A549 (cell line): ENCODE data around the gene KDM6A. TPM values are rescaled to one million over a fixed set of nuclear protein-coding genes. Genes with fewer than 3 reads are reported as not detected.

Source experiments
- ATAC-seq, 2 experiments: fragments of 200-7000 bp in 1 of 2; fragments of >200 bp in 1 of 2; cut with Nextera tagmentation in 1 of 2; cut with Tn5 transposase in 1 of 2; 3 replicates each; pipeline versions ENCODE4 v1.8.0 to v1.9.1; 2018 to 2020; ENCODE audit warnings: mild to moderate bottlenecking in 1 of 2, moderate library complexity in 1 of 2
- CTCF ChIA-PET: fragments of 300-600 bp; sonication (Branson Sonifier 250); formaldehyde crosslinking; extraction: SDS; loops from one replicate; lab custom pipeline; 2021; ENCODE audit warnings: antibody characterized with exemption, inconsistent platforms; lab: Yijun Ruan, JAX
- POLR2A ChIA-PET: fragments of 350-600 bp; formaldehyde crosslinking; extraction: SDS; loops from one replicate; lab custom pipeline; 2021; ENCODE audit warnings: antibody characterized with exemption, inconsistent platforms; lab: Yijun Ruan, JAX
- DNase-seq, 2 experiments: peaks; one replicate each; pipeline versions ENCODE4 v3.0.0 to v3.0.0-alpha.2; 2011 to 2016; ENCODE audit warnings: low read depth in 1 of 2, low spot score in 1 of 2
- FAIRE-seq: peaks from 2 replicates; lab custom pipeline; 2011; peaks lifted over from hg19 to GRCh38; lab: Jason Lieb, UNC
- H3K27ac ChIP-seq, 2 experiments: fragments of >200 bp; sonication (Bioruptor Twin); formaldehyde crosslinking; 3 replicates each; pipeline ENCODE4 v1.5.1; 2016 to 2017
- H3K4me1 ChIP-seq: fragments of >200 bp; sonication (Bioruptor Twin); formaldehyde crosslinking; 3 replicates; pipeline ENCODE4 v1.6.1; 2016
- H3K4me2 ChIP-seq: fragments of >200 bp; sonication (Bioruptor Twin); formaldehyde crosslinking; 3 replicates; pipeline ENCODE4 v1.6.1; 2016
- H3K4me3 ChIP-seq: fragments of >200 bp; sonication (Bioruptor Twin); formaldehyde crosslinking; 3 replicates; pipeline ENCODE4 v1.5.1; 2016
- H3K9me3 ChIP-seq: fragments of >200 bp; sonication (Bioruptor Twin); formaldehyde crosslinking; 3 replicates; pipeline ENCODE4 v1.6.1; 2016
- CBX8 ChIP-seq: fragments of 200-600 bp; sonication (generic); IDR thresholded peaks from 2 replicates; pipeline ENCODE4 v1.6.1; 2016
- CEBPB ChIP-seq, 2 experiments: fragments of >200 bp in 1 of 2; sonication (Bioruptor Twin) in 1 of 2; formaldehyde crosslinking in 1 of 2; IDR thresholded peaks; 2 replicates each; pipeline ENCODE4 v1.6.1; 2012 to 2016
- CHD2 ChIP-seq: fragments of 150-350 bp; IDR thresholded peaks from 2 replicates; pipeline ENCODE4 v1.6.1; 2014; ENCODE audit warnings: low read length; ENCODE audit not compliant: partially characterized antibody
- CHD4 ChIP-seq: fragments of 200-600 bp; sonication (generic); IDR thresholded peaks from 2 replicates; pipeline ENCODE4 v1.6.1; 2016; ENCODE audit warnings: antibody characterized with exemption, mild to moderate bottlenecking, borderline replicate concordance
- EHF ChIP-seq: fragments of 250-450 bp; sonication (Bioruptor Pico); IDR thresholded peaks from 2 replicates; pipeline ENCODE4 v1.5.0; 2020; ENCODE audit warnings: mild to moderate bottlenecking
- GATA3 ChIP-seq: IDR thresholded peaks from 2 replicates; pipeline ENCODE4 v1.6.1; 2012; ENCODE audit warnings: borderline replicate concordance
- JUN ChIP-seq, 2 experiments: fragments of >200 bp; sonication (Bioruptor Twin); formaldehyde crosslinking; IDR thresholded peaks; 2 replicates in 1 of 2; 3 replicates in 1 of 2; pipeline ENCODE4 v1.6.1; 2016 to 2017
- JUNB ChIP-seq: fragments of >200 bp; sonication (Bioruptor Twin); formaldehyde crosslinking; IDR thresholded peaks from 2 replicates; pipeline ENCODE4 v1.6.1; 2016
- KDM1A ChIP-seq: fragments of 200-600 bp; sonication (generic); IDR thresholded peaks from 2 replicates; pipeline ENCODE4 v1.6.1; 2016; ENCODE audit warnings: low read depth, mild to moderate bottlenecking
- MAFK ChIP-seq: fragments of 450-650 bp; IDR thresholded peaks from 2 replicates; pipeline ENCODE4 v1.6.1; 2014; ENCODE audit not compliant: partially characterized antibody
- POLR2AphosphoS2 ChIP-seq: conservative IDR thresholded peaks from 2 replicates; pipeline ENCODE4 v1.6.1; 2012; ENCODE audit warnings: low read length, improper control_type of control experiment, inconsistent platforms
- RAD21 ChIP-seq, 2 experiments: fragments of >200 bp in 1 of 2; sonication (Bioruptor Twin) in 1 of 2; formaldehyde crosslinking in 1 of 2; IDR thresholded peaks in 1 of 2; conservative IDR thresholded peaks in 1 of 2; 2 replicates in 1 of 2; 3 replicates in 1 of 2; pipeline ENCODE4 v1.6.1; 2012 to 2018; ENCODE audit warnings: inconsistent platforms in 1 of 2
- RARB ChIP-seq: fragments of 250-450 bp; sonication (Bioruptor Pico); IDR thresholded peaks from 2 replicates; pipeline ENCODE4 v1.8.0; 2021; ENCODE audit warnings: mild to moderate bottlenecking, moderate library complexity
- RCOR1 ChIP-seq: fragments of 150-350 bp; IDR thresholded peaks from 2 replicates; pipeline ENCODE4 v1.6.1; 2014; ENCODE audit warnings: antibody characterized with exemption, low read length, low read depth
- RFX5 ChIP-seq: fragments of 450-650 bp; IDR thresholded peaks from 2 replicates; pipeline ENCODE4 v1.7.1; 2014; ENCODE audit warnings: antibody characterized with exemption, mild to moderate bottlenecking, moderate library complexity
- SMC3 ChIP-seq: fragments of >200 bp; sonication (Bioruptor Twin); formaldehyde crosslinking; IDR thresholded peaks from 3 replicates; pipeline ENCODE4 v1.6.1; 2018; ENCODE audit warnings: inconsistent platforms
- TP53 ChIP-seq: fragments of 250-450 bp; sonication (Bioruptor Pico); IDR thresholded peaks from 2 replicates; pipeline ENCODE4 v1.5.0; 2021; ENCODE audit warnings: mild to moderate bottlenecking, moderate library complexity
- ZNF302 ChIP-seq: fragments of 250-450 bp; sonication (Bioruptor Pico); IDR thresholded peaks from 2 replicates; pipeline ENCODE4 v1.9.0; 2021; ENCODE audit warnings: inconsistent platforms, mild to moderate bottlenecking, moderate library complexity
- ZSCAN20 ChIP-seq: fragments of 250-450 bp; sonication (Bioruptor Pico); IDR thresholded peaks from 2 replicates; pipeline ENCODE4 v1.8.0; 2022; ENCODE audit warnings: mild to moderate bottlenecking, moderate library complexity
- WGBS: methylation state at CpG from one replicate; pipeline ENCODE4 v1.1.6; 2017; ENCODE audit errors: missing lambda C conversion rate; 5-methylcytosine and 5-hydroxymethylcytosine counted together
- polyA plus RNA-seq, 4 experiments: library from polyadenylated mRNA; depleted of rRNA in 3 of 4; stranded (reverse); fragments of >200 nt; fragmentation: RNase III in 1 of 4; extraction: RNeasy Plus Mini Kit Qiagen cat#74134 plus additional on column Dnase treatment in 1 of 4; gene quantifications; 2 replicates in 3 of 4; 3 replicates in 1 of 4; pipeline ENCODE4 v1.2.3, GENCODE V29; 2011 to 2017
- TF ChIP-seq, protein P1 (sequence below): fragments of 200-600 bp; sonication (generic); IDR thresholded peaks from 2 replicates; pipeline ENCODE4 v1.6.1; 2016; ENCODE audit warnings: antibody characterized with exemption, mild to moderate bottlenecking, moderate library complexity
- TF ChIP-seq, protein P2 (sequence below): fragments of 150-350 bp; IDR thresholded peaks from 2 replicates; pipeline ENCODE4 v1.6.1; 2014; ENCODE audit warnings: low read depth, mild to moderate bottlenecking, low read length
- TF ChIP-seq, protein P3 (sequence below): IDR thresholded peaks from 2 replicates; pipeline ENCODE4 v1.6.1; 2012
- TF ChIP-seq, protein P4 (sequence below): IDR thresholded peaks from 2 replicates; pipeline ENCODE4 v1.6.1; 2012; ENCODE audit warnings: low read depth, borderline replicate concordance
- TF ChIP-seq, protein P5 (sequence below): fragments of 250-450 bp; sonication (Bioruptor Pico); IDR thresholded peaks from 2 replicates; pipeline ENCODE4 v1.5.0; 2021; ENCODE audit warnings: mild to moderate bottlenecking, moderate library complexity, borderline replicate concordance

KDM6A gene
- polyA plus RNA-seq, 2 of the 4 experiments (the other 2 are of a cell fraction) = 9.3 to 18.4 TPM

DNA sequence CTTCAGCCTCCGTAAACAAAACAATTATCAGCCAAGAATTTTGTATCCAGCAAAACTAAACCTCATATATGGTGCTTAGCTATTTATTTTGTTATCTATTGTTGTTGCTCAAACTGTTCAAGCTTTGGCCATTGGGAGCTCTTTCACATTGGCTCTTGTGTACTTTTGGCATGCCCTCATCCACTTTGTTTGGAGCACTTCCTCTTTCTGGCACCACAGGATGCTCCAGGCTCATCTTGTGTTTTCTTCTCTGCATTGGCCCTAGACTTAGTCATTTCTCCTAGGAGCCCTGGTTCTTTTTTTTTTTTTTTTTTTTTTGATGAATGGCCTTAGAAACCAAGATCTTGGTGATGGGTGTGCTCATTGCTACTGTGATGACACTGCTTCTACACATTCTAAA is 253.2 kb downstream of the KDM6A start (continued):
- TF ChIP-seq, protein P1, sequence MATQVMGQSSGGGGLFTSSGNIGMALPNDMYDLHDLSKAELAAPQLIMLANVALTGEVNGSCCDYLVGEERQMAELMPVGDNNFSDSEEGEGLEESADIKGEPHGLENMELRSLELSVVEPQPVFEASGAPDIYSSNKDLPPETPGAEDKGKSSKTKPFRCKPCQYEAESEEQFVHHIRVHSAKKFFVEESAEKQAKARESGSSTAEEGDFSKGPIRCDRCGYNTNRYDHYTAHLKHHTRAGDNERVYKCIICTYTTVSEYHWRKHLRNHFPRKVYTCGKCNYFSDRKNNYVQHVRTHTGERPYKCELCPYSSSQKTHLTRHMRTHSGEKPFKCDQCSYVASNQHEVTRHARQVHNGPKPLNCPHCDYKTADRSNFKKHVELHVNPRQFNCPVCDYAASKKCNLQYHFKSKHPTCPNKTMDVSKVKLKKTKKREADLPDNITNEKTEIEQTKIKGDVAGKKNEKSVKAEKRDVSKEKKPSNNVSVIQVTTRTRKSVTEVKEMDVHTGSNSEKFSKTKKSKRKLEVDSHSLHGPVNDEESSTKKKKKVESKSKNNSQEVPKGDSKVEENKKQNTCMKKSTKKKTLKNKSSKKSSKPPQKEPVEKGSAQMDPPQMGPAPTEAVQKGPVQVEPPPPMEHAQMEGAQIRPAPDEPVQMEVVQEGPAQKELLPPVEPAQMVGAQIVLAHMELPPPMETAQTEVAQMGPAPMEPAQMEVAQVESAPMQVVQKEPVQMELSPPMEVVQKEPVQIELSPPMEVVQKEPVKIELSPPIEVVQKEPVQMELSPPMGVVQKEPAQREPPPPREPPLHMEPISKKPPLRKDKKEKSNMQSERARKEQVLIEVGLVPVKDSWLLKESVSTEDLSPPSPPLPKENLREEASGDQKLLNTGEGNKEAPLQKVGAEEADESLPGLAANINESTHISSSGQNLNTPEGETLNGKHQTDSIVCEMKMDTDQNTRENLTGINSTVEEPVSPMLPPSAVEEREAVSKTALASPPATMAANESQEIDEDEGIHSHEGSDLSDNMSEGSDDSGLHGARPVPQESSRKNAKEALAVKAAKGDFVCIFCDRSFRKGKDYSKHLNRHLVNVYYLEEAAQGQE = no peak
- no peak for TF ChIP-seq CEBPB (IDR thresholded peaks at IDR 0.05)

DNA sequence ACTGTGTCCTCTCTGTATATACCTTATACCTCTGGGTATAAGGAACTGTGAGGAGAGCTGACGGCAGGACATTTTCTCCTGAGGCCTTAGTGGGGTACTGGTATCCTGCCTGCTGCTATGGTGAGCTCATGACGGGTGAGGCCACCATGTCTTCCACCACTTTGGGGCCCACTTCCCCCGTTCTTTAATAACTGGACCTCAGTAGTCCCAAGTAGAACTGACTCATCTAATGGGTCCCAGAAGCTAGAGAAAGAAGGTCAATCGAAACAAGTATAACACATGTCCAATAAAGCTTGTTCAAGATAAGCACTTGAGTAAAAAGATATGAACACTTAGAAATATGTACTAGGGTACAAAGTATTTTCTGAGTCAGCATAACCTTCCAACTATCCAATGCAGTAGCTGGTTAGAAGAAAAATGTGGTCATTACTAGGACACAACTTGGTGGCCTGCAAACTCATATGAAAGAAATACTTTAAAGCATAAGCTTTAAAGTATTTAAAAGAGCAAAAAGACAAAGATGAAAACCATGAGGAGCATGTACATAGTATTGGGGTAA is 256.0 kb downstream of the KDM6A start:
- no peak overlapping the region for H3K4me3 ChIP-seq
- 56% methylated on average over 4 of the region's 4 CpGs for WGBS
- no peak for FAIRE-seq
- ChIA-PET POLR2A (no interaction called here), CTCF (no interaction called here)
- ATAC-seq = no peak
- H3K4me1 ChIP-seq = no peaks in the 10 kb centered on the region
- H3K4me2 ChIP-seq = no peak overlapping the region
- TF ChIP-seq RFX5 (no peak), RCOR1 (no peak), JUNB (no peak), ZNF302 (CRISPR knock-in tag) (no peak)
- TF ChIP-seq, protein P2, sequence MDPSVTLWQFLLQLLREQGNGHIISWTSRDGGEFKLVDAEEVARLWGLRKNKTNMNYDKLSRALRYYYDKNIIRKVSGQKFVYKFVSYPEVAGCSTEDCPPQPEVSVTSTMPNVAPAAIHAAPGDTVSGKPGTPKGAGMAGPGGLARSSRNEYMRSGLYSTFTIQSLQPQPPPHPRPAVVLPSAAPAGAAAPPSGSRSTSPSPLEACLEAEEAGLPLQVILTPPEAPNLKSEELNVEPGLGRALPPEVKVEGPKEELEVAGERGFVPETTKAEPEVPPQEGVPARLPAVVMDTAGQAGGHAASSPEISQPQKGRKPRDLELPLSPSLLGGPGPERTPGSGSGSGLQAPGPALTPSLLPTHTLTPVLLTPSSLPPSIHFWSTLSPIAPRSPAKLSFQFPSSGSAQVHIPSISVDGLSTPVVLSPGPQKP = no peak
- no peak for DNase-seq
- no peak overlapping the region for H3K27ac ChIP-seq
- H3K9me3 ChIP-seq = peaks cover 12% of the 10 kb centered on the region; the same call in 2 of the 3 replicates

DNA sequence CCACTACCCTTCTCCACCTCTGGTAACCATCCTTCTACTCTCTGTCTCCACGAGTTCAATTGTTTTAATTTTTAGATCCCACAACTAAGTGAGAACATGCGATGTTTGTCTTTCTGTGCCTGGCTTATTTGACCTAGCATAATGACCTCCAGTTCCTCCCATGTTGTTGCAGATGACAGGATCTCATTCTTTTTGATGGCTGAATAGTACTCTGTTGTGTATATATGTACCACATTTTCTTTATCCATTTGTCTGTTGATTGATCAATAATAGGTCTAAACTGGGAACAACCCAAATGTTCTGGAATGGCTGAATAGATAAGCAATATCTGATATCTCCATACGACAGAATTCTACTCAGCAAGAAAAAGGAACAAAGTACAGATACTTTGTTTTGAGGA is 260.5 kb downstream of the KDM6A start:
- Histone ChIP-seq H3K27ac (no peak overlapping the region), H3K4me2 (no peak overlapping the region), H3K9me3 (no peaks in the 10 kb centered on the region), H3K4me3 (no peak overlapping the region), H3K4me1 (no peaks in the 10 kb centered on the region)
- CTCF ChIA-PET = no interaction called here
- FAIRE-seq = no peak
- no peak for ATAC-seq
- POLR2A ChIA-PET = no interaction called here
- no peak for DNase-seq
- TF ChIP-seq SMC3 (no peak), ZSCAN20 (CRISPR knock-in tag) (no peak), RARB (CRISPR knock-in tag) (no peak), CHD4 (no peak), RCOR1 (no peak), CBX8 (no peak), CHD2 (no peak), TP53 (CRISPR knock-in tag) (no peak), EHF (CRISPR knock-in tag) (no peak), GATA3 (no peak), JUN (IDR thresholded peaks at IDR 0.05) (no peak), POLR2AphosphoS2 (no peak), MAFK (no peak), JUNB (no peak), KDM1A (no peak), RAD21 (conservative IDR thresholded peaks at IDR 0.05 in 1 of 2, IDR thresholded peaks at IDR 0.05 in 1 of 2) (no peak)
- TF ChIP-seq, protein P3, sequence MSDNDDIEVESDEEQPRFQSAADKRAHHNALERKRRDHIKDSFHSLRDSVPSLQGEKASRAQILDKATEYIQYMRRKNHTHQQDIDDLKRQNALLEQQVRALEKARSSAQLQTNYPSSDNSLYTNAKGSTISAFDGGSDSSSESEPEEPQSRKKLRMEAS = no peak
- TF ChIP-seq, protein P4, sequence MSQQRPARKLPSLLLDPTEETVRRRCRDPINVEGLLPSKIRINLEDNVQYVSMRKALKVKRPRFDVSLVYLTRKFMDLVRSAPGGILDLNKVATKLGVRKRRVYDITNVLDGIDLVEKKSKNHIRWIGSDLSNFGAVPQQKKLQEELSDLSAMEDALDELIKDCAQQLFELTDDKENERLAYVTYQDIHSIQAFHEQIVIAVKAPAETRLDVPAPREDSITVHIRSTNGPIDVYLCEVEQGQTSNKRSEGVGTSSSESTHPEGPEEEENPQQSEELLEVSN = no peak
- TF ChIP-seq, protein P5, sequence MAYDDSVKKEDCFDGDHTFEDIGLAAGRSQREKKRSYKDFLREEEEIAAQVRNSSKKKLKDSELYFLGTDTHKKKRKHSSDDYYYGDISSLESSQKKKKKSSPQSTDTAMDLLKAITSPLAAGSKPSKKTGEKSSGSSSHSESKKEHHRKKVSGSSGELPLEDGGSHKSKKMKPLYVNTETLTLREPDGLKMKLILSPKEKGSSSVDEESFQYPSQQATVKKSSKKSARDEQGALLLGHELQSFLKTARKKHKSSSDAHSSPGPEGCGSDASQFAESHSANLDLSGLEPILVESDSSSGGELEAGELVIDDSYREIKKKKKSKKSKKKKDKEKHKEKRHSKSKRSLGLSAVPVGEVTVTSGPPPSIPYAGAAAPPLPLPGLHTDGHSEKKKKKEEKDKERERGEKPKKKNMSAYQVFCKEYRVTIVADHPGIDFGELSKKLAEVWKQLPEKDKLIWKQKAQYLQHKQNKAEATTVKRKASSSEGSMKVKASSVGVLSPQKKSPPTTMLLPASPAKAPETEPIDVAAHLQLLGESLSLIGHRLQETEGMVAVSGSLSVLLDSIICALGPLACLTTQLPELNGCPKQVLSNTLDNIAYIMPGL (CRISPR knock-in tag) = no peak
- 74% methylated on average over 3 of the region's 3 CpGs for WGBS
